AG08395 (cell line): ENCODE measurements around the gene HOOK2.
"Not testable (repeated sequence)": the region's sequence is repeated elsewhere in the genome, so short reads cannot be mapped to it uniquely, and the experiment has no call there.

Source experiments
- DNase-seq: peaks from one replicate; pipeline ENCODE4 v3.0.0; 2012; ENCODE audit warnings: mixed read lengths, low spot score

Gene HOOK2, protein sequence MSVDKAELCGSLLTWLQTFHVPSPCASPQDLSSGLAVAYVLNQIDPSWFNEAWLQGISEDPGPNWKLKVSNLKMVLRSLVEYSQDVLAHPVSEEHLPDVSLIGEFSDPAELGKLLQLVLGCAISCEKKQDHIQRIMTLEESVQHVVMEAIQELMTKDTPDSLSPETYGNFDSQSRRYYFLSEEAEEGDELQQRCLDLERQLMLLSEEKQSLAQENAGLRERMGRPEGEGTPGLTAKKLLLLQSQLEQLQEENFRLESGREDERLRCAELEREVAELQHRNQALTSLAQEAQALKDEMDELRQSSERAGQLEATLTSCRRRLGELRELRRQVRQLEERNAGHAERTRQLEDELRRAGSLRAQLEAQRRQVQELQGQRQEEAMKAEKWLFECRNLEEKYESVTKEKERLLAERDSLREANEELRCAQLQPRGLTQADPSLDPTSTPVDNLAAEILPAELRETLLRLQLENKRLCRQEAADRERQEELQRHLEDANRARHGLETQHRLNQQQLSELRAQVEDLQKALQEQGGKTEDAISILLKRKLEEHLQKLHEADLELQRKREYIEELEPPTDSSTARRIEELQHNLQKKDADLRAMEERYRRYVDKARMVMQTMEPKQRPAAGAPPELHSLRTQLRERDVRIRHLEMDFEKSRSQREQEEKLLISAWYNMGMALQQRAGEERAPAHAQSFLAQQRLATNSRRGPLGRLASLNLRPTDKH

DNA sequence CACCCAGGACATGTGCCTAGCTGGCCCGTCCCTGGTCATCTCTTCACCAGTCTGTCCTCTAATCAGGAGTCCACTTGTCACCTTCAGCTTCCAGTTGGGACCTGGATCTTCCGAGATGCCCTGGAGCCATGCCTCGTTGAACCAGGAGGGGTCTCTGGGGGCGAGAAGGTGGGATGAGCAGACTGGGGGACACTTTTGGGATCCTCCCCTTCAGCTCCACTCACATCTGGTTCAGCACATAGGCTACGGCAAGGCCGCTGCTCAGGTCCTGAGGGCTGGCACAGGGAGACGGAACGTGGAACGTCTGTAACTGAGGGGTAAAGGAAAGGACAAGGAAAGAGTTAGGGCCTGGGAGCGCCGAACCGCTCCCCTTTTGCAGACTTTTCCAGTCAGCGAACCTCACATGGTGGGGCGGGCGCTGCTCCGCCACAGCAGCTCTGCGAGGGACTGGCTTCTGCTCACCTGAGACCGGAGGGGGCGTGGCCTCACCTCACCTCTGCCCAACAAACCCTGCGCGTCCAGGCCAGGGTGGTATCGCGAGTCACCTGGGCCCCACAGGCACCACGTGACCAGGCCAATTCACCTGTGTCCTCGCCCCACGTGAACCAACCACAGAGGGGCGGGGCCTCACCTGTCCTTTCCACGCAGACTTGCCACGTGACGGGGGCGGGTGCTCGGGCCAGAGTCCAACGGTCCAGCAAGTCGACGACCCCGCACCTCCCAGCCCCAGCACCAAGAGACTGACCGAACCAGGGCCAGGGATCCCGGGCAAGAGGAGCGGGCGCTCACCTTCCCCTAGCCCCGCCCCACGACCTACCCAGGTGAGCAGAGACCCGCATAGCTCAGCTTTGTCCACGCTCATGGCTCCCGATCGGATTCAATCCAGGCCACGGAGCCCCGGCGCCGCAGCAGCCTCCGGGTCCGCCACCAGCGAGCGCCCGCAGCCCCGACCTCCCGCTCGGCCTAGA lies at the start of gene HOOK2:
Gene HOOK2 (minus strand): TSS at position 965 of the 968 bp plus-strand sequence. CDS start 103 bp downstream, at position 862.
- DNase-seq: no peak

DNA sequence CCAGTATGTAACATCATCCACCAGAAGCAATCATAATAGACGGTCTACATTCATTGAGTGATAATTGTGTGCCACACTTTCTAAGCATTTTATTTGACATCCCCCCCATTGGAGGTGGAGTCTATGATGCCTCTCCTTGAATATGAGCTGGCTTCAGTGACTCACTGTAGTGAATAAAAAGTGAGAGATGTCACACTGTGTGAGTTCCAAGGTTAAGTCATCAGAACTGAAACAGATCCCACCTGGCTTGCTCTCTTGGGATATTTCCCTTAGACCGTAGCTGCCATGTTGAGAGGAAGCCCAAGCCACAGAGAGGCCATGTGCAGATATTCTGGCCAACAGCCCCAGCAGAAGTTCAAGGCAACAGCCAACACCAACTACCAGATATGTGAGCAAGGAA lies 46.4 kb upstream of the HOOK2 start:
- no peak for DNase-seq

DNA sequence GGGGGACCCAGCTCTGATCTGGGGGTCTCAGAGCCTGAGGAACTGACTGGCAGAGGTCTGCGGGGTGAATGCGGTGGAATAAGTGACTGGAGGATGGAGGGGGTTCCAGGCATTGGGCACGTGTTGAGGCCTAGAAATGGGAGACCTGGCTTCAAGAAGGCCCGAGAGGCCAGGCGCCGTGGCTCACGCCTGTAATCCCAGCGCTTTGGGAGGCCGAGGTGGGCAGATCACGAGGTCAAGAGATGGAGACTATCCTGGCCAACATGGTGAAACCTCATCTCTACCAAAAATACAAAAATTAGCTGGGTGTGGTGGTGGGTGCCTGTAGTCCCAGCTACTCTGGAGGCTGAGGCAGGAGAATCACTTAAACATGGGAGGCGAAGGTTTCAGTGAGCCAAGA lies 42.5 kb upstream of the HOOK2 start:
- not testable (repeated sequence) for DNase-seq

DNA sequence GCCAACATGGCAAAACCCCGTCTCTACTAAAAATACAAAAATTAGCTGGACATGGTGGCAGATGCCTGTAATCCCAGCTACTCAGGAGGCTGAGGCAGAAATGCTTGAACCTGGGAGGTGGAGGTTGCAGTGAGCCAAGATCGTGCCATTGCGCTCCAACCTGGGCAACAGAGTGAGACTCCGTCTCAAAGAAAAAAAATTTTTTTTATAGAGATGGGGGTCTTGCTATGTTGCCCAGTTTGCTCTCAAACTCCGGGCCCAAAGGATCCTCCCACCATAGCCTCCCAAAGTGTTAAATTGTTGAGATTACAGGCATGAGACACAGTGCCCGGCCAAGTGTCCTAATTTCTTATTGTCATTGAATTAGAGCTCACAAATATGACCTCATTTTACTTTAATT lies 41.8 kb upstream of the HOOK2 start:
- not testable (repeated sequence) for DNase-seq

DNA sequence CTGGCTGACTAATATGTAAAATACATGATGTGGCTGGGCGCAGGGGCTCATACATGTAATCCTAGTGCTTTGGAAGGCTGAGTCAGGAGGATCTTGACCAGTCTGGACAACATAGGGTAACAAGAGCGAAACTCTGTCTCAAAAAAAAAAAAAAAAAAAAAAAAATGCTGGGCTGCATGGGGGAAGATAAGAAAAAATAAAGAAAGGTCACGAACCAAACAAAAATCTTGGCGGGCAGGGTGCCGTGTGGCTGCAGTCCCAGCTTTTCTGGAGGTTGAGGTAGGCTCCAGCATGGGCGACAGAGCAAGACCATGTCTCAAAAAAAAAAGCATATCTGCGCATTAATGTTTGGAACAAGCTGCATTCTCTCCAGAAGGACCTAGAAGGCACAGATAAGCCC lies 39.7 kb upstream of the HOOK2 start:
- DNase-seq: no peak

DNA sequence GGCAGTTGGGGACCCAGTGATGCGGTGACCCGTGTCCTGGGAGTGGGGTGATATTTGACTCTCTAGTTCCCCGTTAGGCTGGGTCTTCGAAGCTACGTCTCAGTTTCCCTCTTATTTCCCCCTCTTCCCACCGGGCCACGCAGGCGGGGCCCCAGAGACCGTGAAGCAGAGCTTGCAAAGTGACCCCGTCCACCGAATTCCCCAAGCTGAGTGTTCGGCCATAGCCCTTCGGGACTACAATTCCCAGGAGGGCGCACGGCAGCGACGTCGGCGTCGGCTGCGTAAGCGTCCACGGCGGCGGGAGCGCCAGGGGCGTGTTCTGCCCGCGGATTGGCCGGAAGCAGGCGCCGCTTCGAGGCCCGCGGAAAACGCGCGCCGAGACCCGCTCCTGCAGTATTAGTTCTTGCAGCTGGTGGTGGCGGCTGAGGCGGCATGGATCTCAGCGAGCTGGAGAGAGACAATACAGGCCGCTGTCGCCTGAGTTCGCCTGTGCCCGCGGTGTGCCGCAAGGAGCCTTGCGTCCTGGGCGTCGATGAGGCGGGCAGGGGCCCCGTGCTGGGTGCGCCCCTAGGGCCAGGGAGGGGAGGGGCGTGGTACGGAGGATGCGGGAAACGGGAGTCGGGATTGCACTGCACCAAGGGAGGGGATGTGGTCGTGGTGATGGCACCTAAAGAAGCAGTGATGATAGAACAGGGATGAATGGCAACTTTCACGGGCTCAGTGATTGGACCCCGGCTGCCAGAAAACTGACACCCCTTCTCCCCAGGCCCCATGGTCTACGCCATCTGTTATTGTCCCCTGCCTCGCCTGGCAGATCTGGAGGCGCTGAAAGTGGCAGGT lies 31.1 kb upstream of the HOOK2 start, which contains the start of gene RNASEH2A:
Gene RNASEH2A (plus strand): TSS at position 343 of the 840 bp plus-strand sequence. CDS start 90 bp downstream, at position 433.
- peak; percentile 97 for DNase-seq

DNA sequence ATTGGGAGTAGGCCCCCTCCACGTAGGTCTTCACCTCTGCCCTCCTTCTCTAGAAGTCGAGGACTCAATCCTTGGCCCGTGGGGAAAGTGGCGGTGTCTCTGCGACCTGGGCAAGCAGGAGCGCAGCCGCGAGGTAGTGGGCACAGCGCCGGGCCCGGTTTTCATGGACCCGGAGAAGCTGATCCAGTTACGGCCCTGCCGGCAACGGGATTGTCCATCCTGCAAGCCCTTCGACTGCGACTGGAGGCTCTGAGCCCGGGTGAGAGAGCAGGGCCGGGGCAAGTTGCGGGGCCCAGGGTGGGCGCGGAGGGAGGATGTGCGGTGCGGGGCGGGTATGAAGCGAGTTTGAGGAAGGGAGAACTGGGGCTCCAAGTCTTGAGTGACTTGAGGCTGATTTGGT lies 28.7 kb upstream of the HOOK2 start:
- DNase-seq: no peak

DNA sequence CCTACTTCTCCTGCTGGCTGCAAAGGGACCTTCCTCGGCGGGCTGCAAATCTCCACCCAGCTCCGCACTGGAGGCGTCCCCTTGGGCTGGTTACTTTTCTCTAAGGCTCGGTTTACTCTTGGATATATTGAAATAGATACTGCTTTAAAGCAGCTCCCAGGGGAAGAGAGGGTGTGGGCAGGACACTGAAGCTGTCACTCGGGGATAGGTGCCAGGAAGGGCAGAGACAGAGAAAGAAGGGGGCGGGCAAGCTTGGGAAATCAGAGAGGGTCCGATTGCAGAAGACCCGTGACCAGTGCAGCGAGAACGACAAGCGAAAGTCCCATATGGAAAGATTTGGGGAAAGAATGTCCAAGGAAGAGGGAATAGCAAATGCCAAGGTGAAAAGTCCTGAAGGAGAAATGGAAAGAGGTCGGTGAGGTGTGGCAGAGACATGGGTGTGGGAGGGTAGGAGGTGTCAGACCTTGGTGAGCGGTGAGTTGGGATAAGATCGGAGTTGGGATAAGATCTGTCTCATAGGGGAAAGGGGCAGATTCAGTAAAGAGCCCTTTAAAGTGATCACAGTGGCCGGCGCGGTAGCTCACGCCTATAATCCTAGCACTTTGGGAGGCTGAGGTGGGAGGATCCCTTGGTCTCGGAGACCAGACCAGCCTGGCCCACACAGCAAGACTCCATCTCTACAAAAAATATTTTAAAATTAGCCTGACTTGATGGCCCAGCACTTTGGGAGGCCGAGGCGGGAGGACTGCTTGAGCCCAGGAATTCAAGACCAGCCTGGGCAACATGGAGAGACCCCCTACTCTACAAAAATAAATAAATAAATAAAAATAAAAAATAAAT lies 27.1 kb upstream of the HOOK2 start:
- no peak for DNase-seq

DNA sequence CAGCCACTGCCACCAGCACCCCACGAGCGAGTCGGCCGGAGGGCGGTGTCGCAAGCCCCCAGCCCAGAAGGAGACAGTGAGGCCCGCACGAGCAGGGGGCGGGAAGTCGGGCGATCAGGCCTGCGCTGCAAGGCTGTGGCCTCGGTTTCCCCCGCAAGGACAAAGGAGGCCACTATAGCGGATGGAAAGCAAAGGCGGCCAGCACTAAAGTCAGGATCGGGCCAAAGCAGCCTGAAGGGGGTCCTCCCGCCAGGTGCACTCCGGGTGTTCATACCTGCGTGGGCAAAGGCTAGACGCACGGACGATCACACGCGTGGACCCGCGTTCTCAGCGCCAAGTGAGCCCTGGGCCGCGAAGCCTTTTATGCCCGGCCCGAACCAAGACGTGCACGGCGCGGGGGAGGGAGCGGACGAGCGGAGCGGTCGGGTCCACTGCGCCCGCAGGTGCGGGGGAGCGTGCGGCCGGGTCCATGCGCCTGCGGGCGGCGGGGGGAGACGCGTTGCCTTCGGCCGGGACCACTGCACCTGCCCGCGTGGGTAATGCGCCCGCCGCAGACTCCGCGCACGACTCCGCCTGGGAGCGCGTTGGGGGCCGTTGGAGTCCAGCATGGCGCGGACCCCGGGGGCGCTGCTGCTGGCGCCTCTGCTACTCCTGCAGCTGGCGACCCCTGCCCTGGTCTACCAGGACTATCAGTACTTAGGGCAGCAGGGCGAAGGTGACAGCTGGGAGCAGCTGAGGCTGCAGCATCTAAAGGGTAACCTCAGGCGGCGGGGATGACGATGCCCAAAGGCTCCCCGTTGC lies 26.3 kb upstream of the HOOK2 start, which contains the start of the genes PRDX2 and THSD8:
Gene PRDX2 (minus strand): TSS at position 335 of the 801 bp plus-strand sequence. CDS start 539 bp downstream, outside the sequence.
Gene THSD8 (plus strand): TSS at position 604 of the 801 bp plus-strand sequence. CDS start 3 bp downstream, at position 607.
- DNase-seq: peak; percentile 73

DNA sequence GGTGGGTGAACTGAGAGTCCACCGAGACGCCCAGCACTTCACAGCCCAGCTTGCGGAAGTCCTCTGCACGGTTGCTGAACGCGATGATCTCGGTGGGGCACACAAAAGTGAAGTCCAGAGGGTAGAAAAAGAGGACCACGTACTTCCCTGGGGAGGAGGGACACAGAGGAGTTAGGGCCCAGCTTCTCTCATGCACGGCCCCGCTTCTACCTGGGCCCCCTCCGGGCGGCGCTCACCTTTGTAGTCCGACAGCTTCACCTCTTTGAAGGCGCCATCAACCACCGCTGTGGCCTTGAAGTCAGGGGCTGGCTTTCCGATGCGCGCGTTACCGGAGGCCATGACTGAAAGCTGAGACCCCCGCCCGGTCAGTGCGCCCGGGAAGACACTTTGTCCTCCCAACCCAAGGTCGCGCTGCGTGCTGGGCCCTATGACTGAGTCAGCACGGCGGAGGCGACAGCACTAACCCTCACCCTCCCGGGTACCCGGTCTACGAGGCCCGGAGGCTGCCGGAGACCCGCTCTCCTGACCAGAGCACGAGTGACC lies 25.6 kb upstream of the HOOK2 start:
- no peak for DNase-seq

DNA sequence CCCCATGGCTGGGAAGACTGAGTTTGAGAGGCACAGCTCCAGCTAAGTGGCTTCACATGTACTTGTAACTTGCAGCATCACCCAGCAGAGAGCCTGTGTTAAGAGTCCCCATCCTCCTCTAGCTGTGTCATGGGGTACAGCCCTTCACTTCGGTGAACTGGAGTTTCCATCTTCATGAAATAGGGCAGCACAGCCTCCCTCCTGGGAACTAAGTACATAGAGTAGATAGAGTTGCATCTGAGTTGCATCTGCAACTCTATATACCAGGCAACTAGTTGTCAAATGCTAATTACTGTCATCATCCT lies 25.1 kb upstream of the HOOK2 start:
- DNase-seq: no peak

DNA sequence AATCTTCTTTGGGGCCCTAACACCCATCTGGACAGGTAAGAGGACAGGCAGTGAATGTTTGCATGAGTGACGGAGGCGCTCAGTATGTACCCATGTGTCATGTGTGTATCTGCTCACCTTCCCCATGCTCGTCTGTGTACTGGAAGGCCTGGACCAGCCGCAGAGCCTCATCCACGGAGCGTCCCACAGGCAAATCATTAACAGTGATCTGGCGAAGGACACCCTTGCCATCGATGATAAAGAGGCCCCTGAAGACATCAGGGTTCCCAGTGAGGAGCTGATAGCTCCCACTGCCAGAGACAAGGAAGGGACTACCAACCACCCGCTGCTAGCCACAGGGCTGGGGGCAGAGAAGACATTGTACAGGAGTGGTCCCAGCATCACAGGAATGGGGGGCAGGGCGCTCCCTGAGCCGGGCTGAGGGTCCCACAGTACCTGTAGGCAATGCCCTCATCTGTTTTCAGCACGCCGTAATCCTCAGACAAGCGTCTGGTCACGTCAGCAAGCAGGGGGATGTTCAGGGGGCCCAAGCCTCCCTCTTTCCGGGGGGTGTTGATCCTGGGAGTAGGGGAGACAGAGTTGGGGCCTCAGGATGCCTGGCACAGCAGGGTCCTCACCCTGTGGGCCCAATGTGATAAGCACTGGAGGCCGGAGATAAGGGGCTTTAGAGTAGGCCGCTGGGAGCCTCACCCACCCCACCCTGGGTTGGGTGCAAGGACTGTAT lies 24.6 kb upstream of the HOOK2 start:
- DNase-seq: no peak

DNA sequence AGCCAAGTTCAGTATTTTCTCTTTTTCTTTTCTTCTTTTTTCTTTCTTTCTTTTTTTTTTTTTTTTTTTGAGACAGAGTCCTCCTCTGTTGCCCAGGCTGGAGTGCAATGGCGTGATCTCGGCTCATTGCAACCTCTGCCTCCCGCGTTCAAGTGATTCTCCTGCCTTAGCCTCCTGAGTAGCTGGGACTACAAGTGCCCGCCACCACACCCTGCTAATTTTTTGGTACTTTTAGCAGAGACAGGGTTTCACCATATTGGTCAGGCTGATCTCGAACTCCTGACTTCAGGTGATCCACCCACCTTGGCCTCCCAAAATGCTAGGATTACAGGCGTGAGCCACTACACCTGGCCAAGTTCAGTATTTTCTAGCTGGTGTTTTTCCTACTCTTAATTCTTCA lies 22.3 kb upstream of the HOOK2 start:
- not testable (repeated sequence) for DNase-seq

DNA sequence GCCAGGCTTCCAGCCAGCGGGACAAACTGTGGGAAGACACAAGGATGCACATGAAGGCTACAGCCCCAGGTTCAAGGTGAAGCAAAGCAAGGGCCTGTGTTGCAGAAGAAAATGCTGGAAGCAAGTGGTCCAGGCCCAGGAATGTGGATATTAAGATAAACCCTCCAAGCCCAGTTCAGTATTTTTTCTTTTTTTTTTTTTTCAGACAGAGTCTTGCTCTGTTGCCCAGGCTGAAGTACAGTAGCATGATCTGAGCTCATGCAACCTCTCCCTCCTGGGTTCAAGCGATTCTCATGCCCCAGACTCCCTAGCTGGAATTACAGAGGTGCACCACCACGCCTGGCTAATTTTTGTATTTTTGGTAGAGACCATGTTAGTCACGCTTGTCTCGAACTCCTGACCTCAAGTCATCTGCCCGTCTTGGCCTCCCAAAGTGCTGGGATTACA lies 21.8 kb upstream of the HOOK2 start:
- DNase-seq: no peak

DNA sequence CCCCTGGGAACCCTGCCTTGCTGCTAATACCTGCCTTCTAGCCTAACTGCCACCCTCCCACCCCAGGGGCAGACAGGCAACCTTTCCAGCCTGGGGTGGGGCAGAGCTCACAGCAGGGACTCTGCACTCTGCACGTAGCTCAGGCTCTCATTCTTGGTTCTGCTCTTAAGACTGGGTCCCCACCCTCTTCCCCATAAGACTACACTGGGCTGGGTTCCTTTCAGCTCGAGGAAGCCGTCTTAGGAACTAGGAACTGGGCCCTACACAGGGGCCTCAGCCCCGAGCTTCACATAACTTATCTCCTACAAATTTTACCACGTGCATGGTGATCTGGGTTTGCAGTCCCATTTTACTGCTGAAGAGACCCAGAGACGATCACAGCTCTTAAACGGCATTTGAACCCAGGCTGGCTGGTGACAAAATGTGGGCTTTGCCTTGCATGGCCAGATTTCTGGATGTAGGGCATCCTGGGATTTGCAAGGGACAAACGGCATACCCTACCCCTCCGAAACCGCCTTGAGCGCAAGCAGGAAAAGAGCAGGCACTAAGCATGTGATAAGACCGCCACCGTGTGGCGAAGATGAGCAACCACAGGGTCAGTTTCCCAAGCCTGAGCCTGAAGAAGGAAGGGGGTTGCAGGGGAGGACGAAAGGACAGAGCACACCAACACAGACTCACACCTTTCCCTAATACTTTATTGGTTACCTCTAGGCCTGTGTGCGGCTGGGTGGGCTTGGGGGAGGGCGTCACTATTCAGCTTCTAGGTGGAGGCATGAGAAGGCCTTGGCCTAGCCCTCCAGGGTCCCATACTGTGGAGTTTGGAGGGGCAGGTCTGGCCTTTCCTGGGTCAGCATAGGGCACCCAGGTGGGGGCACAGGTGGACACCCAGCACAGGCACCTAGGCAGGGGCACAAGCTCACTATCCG lies 21.1 kb upstream of the HOOK2 start:
- peak; percentile 66 for DNase-seq

DNA sequence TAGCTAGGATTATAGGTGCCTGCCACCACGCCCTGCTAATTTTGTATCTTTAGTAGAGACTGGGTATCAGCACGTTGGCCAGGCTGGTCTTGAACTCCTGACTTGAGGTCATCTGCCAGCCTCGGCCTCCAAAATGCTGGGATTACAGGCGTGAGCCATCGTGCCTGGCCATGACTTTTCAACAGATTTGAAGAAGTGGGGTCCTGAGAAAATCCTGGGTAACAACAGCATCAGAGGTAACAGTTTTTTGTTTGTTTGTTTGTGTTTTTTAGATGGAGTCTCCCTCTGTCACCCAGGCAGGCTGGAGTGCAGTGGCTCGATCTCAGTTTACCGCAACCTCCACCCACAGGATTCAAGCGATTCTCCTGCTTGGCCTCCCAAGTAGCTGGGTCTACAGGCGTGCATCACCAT lies 19.6 kb upstream of the HOOK2 start:
- DNase-seq: no peak
